GM12875 (cell line): ENCODE measurements around the gene TMEM8B.

ENCODE experiments used
- H3K4me3 ChIP-seq: one replicate; pipeline ENCODE4 v1.5.1; 2011; ENCODE audit warnings: low read depth, low read length, control low read depth
- TF ChIP-seq, protein P1 (sequence below): IDR thresholded peaks from 2 replicates; pipeline ENCODE4 v1.5.1; 2011; ENCODE audit warnings: low read depth, mild to moderate bottlenecking, control low read depth, inconsistent platforms, low read length, moderate library complexity, borderline replicate concordance; ENCODE audit not compliant: insufficient read depth

Gene TMEM8B

GRCh38 chr9:35914301-35914807 is 85.3 kb downstream of the TMEM8B start:
- H3K4me3 ChIP-seq = no peak overlapping the region
- TF ChIP-seq, protein P1, sequence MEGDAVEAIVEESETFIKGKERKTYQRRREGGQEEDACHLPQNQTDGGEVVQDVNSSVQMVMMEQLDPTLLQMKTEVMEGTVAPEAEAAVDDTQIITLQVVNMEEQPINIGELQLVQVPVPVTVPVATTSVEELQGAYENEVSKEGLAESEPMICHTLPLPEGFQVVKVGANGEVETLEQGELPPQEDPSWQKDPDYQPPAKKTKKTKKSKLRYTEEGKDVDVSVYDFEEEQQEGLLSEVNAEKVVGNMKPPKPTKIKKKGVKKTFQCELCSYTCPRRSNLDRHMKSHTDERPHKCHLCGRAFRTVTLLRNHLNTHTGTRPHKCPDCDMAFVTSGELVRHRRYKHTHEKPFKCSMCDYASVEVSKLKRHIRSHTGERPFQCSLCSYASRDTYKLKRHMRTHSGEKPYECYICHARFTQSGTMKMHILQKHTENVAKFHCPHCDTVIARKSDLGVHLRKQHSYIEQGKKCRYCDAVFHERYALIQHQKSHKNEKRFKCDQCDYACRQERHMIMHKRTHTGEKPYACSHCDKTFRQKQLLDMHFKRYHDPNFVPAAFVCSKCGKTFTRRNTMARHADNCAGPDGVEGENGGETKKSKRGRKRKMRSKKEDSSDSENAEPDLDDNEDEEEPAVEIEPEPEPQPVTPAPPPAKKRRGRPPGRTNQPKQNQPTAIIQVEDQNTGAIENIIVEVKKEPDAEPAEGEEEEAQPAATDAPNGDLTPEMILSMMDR = no peak
